Occipital lobe (tissue), 3 donors: Measurements from ENCODE around the gene PHC2. TPM values are rescaled to one million over a fixed set of nuclear protein-coding genes. Genes with fewer than 3 reads are reported as not detected.

Experiments
- DNase-seq: peaks from one replicate; lab custom pipeline; 2025; lab: John Stamatoyannopoulos, UW
- small RNA-seq: library from RNA; depleted of rRNA; stranded (forward); fragments of <200 nt; gene quantifications from one replicate; pipeline ENCODE3, GENCODE V24; 2014
- total RNA-seq: library from RNA; depleted of rRNA; stranded (reverse); fragments of >200 nt; gene quantifications from one replicate; pipeline ENCODE4 v1.2.3, GENCODE V29; 2014

The PHC2 gene
- total RNA-seq, 1 donor from 2014 or later = 54.1 TPM

GRCh38 chr1:33273961-33274371 is 156.9 kb downstream of the PHC2 start:
- DNase-seq = no peak

Small RNAs within 50 kb of the gene (small RNA-seq; reads per million reads assigned to genes)
- not detected for gene RN7SKP16

Other genes starting within 250 kb of the PHC2 start
- 2.7 TPM for gene TRIM62, start 249.1 kb downstream of the PHC2 start, total RNA-seq
- 17.3 TPM for gene ZNF362, start 174.6 kb downstream of the PHC2 start, total RNA-seq
- gene A3GALT2, start 110.0 kb downstream of the PHC2 start, total RNA-seq = not detected
- 10.3 TPM for gene ZSCAN20, start 41.5 kb upstream of the PHC2 start, total RNA-seq